HuH-7.5 (cell line): ENCODE data around the gene BTBD9.
"Not testable (repeated sequence)": the region's sequence is repeated elsewhere in the genome, so short reads cannot be mapped to it uniquely, and the experiment has no call there.

Experiments
- DNase-seq: peaks from one replicate; pipeline ENCODE4 v3.0.0; 2011; ENCODE audit warnings: low spot score

The BTBD9 gene

DNA sequence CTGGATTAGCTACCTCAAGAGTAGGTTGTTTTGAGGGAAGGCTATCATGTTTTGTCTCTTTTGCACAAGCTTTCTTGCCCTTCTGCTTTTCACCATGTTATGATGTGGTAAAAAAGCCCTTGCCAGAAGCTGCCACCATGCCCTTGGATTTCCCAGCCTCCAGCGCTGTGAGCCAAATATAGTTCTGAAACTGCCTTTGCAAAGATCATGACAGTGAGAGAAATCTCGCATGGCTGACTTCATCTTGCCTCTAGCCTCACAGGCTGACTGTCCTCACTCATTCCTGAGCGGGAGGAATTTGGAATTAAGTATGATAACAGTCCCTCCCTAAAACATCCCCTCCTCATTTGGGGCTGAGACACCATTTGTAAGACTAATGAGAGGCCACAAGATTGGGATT lies 207.7 kb downstream of the BTBD9 start:
- no peak for DNase-seq

DNA sequence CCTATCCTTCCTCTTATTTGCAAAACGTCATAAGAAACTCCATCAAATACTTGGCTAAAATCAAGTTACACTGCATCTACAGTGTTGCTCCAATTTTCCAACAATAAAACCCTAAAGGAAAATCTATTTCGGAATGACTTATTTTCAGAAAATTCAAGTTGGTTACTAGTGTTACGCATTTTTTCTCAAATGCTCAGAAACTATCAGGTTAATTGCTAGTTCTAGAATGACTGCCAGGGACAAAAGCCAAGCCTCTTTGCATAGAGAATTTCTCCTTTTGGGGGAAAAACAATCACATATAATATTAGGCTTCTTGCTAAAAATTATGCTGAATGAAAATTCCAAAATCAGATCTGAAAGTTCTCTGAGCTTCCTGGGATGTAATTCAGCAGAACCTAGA lies 210.2 kb downstream of the BTBD9 start:
- DNase-seq, result no peak

DNA sequence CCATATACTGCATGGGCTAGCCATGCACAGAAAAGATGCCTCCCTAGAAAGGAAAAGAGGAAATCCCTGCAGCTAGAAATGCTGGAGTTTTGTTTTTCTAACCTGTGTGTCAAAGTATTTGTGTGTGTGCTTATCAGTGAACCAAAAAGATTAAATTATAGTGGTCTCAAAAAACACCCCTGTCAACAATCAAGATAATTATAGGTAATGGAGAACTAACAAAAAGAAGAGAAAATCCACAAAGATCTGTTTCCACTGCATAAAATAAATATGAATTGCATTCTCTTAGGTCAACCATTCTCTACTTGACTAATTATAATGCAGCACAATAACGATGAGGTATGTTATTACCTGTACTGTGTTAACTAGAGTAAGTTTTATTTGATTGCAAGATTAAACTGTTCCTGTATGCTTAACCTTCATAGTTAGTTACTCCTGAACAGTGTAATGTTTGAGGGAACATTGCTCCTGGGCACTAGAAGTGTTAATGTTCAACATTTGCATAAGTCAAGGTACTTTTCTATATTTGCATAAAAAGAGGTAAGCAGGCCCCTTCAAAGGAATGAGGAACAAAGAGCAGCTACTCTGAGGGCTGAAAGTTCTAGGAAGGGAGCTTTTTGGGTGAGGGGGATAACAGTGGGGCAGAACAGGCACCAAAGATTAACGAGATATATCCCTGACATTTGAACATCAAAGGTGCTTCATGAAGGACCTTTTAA lies 212.1 kb downstream of the BTBD9 start:
- no peak for DNase-seq

DNA sequence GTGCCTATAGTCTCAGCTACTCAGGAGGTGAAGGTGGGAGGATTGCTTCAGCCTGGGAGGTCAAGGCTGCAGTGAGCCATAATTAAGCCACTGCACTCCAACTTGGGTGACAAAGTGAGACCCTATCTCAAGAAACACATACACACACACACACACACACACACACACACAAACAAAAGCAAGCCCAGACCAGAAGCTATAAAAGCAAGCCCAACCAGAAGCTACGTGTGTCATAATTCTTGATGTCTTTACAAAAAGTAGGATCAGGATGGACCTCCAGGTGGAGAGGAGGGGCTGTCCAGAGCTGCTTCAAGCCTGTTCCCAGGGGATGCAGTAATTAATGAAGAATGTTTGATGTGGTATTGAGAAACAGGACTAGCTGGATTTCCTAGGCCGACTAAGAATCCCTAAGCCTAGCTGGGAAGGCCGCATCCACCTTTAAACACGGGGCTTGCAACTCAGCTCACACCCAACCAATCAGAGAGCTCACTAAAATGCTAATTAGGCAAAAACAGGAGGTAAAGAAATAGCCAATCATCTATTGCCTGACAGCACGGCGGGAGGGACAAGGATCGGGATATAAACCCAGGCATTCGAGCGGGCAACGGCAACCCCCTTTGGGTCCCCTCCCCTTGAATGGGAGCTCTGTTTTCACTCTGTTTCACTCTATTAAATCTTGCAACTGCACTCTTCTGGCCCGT lies 213.8 kb downstream of the BTBD9 start:
- DNase-seq, result not testable (repeated sequence)

DNA sequence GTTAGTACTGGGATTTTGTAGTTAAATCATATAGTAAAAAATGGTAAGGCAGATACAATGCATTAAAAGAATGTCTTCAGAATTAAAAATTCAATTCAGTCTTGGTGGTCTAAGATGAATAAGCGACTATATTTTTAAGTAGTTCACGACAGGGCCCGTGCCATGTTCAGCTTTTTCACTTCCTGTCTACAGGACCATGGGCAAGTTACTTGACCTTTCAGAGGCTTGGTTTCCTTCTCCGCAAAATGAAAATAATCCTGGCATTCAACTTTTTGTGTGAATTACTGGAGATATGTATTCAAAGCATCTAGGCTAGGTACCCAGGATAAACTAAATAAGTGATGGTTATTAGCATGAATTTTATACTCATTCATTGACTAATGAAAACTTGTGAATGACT lies 216.0 kb downstream of the BTBD9 start:
- DNase-seq, result no peak

DNA sequence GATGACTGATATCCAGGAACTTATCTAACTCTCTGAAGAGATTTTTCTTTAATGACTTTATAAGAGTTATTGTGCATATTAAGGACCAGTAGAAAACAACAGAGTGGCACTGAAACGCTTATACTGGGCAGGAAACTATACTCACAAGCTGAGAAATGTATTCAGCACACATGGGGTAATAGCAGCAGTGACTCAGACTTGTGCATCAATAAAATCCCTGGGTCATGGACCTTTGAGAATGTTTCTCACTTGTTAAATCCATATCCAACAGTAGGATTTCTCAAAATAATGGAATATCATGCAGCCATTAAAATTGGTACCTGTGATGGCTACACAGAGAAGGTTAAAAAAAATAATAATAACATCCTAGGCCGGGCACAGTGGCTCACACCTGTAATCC lies 219.5 kb downstream of the BTBD9 start:
- no peak for DNase-seq

DNA sequence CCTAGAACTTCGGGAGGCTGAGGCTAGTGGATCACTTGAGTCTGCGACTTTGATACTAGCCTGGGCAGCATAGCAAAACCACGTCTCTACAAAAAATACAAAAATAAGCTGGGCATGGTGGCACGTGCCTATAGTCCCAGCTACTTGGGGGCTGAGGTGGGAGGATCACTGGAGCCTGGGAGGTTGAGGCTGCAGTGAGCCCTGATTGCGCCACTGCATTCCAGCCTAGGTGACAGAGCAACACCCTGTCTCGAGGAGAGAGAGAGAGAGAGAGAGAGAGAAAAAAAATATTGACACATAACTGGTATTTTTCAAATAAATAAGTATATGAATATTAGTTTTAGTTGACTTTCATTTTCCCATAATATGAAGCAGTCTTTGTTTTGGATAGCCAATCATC lies 222.2 kb downstream of the BTBD9 start:
- DNase-seq, result no peak

DNA sequence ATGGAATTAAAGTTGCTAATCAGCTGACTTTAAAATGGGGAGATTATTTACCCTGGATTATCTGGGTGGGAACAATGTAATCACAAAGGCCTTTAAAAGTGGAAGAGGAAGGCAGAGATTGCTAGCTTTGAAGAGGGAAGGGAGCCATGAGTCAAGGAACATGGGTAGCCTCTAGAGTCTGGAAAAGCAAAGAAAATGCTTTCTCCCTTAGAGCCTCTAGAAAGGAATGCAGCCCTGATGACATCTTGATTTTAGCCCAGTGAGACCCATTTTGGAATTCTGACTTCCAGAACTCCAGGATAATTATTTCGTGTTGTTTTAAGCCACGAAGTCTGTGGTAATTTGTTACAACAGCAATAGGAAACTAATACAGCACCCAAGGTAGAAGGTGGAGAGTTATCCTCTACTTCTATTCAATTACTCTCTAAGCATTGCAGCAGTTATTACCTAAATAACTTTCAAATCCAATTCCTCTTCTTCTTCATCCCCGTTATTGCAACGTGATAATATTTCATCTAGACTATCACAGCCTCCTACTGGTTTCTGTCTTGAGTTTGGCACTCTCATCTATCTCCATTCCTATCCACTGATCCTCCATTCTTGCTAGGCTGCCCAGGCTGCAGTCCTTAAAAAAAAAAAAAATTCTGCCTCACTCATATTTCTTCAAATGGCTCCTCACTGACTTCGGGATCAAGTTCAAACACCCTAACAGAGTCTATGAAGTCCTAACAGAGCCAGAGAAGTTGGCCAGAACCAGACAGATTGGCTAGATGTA lies 224.3 kb downstream of the BTBD9 start:
- no peak for DNase-seq

DNA sequence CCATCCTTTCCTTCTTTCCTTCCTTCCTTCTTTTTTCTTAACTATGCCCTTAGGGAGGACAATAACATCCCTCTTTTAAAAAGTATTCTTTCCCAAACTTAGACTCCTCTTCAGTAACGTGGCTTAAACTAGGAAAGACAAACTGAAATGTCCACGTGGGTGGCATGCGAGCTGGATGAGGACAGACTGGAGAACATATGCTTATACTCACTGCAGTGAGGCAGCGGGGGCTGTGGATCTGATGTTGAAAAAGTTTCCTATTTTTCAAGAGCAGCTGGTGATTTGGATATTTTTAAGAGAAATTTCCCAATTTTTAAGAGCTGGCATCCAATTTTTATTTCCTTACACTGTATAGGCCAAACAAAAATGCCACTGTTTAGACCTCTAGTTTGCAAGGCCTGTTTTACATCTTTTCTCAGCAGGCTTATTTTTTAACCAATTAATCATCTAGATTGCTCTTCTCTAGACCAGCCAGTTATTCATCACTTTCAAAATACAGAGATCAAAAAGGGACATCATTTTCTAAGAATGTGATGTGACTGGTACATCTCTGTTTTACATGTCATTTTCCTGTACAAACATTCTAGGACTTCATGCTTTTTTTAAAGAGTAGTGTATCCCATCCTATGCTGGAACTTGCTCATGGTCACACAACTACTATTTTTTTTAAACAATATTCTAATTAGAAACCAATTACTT lies 226.5 kb downstream of the BTBD9 start:
- DNase-seq, result no peak

DNA sequence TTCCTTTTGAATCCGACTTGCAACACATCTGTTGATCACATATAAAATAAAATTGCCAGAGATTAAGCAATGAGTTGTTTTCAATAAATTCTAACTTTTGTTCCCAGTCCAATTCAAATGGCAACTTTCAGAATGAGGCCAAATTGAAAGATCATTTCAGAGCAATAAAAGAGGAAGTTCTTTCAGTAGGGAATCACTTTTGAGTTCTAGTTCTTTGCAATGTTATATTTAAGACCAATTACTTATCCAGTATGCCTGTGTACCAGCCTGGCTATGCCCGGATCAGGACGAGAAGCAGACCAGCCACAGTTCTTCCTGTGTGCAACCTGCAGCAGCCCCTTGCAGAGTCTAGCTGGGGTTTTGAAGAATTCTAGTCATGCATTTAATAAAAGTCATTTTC lies 232.5 kb downstream of the BTBD9 start:
- no peak for DNase-seq

DNA sequence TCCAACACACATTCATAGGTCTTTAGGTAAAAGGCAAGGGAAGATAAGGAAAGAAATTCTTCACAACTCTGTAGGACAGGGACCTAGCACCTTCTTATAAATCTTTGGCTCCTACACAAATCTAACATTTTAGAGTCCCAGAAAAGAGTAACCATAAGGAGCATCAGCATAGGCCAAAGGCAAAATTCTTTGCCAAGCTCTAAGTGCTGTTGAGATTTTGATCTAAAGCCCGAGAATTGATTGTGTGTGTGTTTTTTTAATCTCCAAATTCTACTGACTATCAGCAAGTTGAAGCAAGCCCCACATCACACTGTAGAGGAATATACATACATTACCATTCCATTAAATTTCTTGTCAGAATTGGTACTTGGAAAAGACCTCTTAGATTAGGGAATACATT lies 233.6 kb downstream of the BTBD9 start:
- DNase-seq, result no peak

DNA sequence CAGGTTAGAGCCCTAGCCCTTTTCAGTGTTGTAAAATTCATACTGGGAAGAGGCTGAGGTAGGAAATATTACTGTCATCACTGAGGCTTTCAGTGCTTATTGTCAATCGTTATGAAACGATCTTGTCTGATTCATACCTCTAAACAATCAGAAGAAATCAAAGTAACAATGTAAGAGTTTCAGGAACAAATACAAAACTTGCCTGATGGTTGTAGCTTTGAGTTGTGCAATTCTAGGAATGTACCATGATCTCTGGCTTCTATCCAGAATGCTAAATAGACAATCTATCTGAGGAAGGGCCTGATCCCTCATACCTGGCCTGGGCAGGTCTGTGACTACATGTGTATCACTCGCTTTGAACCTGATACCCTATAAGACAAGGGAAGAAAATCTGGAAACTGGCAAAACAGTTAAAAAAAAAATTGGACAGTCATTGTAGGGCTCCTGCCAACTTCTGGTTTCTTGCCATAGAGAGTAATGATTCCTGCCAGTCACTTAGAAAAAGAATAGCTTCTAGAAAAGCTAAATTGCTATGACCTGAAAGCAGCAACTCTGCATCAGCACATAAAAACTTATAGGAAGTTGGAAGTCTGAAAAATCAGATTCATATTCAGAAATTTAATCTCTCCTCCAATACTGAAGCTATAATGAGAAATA lies 234.7 kb downstream of the BTBD9 start:
- DNase-seq, result peak; percentile 3

DNA sequence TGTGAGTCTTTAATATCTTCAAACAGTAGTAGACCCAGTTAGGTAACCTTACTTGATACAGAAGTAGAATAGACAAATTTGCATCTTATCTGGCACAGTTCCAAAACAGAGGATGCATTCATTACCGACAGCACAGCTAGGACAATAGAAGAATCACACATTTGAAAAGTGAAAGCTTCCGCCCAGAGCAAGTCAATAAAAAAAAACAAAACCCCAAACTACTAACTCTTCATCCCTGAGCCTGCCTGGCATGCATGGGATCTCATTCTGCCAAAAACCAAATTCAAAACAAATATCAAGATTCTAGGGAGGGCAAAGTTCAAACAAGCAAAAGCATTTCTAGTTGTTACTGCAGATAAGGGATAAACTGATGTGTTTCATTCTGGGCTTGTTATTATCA lies 235.4 kb downstream of the BTBD9 start:
- DNase-seq, result no peak

DNA sequence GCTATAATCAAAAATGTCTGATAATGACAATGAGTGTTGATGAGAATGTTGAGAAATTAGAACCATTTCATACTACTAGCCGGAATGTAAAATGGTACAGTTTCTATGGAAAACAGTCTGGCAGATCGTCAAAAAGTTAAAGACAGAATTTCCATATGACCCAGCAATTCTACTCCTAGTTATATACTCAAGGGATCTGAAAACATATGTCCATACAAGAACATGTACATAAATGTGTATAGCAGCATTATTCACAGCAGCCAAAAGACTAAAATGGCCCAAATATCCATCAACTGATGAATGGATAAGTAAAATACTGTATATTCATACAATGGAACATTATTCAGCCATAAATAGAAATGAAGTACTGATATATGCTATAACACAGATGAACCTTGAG lies 236.2 kb downstream of the BTBD9 start:
- no peak for DNase-seq

DNA sequence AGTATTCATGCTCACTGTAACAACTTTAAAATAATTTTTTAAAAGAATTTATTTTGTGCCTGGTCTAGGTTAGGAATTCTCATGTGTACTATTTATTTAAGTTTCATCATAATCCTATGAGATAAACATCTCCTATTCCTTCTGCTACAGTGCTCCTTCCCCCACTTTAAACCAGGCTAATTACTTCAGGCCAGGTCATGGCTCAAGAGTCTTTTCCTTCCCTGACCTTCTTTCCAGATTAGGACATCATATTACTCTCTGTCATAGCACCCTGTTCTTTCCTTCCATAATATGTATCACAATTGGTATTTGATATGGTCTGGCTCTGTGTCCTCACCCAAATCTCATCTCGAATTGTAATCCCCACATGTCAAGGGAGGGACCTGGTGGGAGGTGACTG lies 239.0 kb downstream of the BTBD9 start:
- DNase-seq, result no peak

DNA sequence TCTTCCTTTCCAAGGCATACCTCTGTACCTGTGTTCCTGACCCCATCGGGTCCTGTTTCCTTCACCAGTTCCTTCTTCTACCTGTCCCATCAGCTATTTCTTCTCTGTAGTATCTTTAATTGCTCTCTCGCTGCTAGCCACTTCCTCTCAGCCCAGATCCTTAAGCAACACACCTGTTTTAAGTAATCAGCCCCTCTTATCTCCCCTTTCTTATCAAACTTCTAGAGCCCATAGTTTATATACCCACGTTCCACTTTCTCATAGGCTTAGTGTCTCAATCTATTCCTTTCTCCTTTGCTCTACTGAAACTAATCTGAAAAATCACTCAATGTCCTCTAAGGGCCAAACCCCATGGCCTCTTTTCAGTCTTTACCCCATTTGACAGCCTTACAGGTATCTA lies 239.6 kb downstream of the BTBD9 start:
- no peak for DNase-seq

DNA sequence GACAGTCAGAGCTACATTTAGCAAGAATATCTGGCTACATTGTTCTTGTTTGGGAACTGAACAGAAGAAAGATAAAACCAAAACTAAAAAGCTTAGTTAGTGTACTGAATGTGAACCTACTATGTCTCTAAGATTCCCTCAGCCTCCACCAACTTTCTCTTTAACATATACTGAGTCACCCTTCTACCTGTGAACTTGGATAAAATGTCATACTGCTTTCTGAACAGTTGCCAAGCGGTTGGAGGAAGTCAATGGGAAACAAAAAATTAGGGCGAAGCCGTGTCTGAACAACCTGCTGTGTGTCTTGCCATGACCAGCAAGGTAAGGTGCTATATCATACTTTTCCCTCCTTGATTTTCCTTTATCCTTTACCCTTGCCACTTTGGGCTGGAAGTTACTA lies 243.5 kb downstream of the BTBD9 start:
- DNase-seq, result no peak

DNA sequence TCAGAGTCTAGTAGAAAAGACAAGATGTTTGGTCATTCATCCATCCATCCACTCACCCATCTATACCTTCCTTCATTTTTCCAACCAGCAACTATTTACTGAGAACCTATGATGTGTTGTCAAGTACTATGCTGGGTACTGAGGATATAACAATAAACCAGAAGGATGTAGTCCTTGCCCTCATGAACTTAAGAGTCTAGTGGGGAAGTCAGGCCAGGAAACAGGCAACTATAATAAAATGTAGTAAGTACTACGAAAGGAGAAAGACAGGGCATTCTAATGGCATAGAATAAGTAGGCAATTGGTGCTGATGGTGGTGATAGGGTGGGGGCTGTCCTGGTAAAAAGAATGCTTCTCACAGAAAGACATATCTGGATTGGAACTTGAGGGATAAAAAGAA lies 245.7 kb downstream of the BTBD9 start:
- DNase-seq, result no peak

DNA sequence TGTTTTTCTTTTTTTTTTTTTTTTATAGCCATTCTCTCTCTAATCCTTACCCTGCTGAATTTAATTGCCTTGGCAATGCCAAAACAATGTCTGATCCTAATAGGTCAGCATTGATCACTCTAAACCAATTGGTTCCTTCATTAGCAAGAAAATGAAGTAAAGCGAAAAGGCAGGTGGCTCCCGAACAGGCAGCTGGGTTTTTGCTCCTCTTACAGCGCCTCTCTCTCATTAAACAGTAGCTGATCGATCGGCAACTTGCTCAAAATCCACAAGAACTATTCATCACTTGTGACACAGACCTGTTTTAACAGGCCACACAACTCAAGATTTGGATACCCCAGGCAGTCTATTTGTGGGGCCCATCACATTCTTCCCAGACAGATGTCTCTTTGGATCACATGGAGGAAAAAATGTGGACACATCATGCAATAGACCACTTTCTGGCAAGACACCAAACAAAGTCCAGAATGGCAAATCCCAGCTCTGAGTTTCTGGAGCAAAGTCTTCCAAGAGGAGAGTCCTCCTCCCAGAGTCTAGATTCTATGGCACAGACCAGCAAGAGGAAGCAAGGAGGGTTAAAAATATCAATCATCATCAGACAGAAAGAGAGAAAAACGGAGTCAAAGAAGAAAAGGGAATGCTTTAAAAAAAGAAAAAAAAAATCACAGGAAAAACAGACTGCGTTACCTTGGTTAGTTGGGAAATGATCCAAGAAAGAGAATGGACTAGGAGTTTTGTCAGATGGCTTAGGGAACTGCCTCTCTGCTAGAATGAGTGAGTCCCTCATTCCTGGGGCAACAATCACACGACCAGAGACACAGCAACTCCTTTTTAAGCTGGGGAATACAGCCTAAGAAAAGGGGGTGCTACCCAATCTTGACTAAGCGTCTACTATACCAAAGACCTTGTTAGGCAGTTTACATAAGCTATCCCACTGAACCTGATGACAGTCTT lies 247.8 kb downstream of the BTBD9 start:
- DNase-seq, result no peak

DNA sequence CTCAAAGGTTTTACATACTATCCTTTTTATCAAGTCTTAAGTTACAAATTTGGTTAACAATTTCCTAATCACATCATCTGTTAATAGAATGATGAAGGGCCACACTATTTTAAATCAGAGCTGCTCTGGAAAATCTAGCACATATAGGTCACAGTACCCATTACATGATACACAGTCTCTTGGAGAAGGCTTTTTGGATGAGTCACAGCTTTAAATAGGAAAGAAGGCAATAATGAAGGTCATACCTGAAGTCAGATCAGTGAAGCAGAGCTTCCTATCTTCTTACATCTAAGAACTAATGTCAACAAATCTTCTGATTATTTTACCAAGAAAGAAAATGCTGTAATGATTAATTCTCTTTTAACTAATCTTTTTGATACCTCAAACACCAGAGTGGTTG lies 248.5 kb downstream of the BTBD9 start:
- no peak for DNase-seq

DNA sequence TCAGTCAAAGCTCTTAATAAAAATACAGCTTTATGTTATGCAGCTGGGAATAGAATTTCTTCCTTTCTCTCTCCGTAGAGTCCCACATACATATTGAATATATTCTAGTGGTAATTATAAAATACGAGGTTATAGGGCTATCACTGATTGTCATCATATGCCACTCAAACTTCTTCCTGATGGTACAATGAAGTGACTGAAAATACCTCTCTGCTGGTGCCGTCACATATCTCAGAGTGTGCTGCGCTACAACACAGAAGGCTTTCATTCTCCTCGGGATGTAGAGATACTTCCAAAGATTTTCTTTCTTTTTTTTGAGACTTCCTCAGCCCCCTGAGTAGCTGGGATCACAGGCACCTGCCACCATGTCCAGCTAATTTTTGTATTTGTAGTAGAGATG lies 249.9 kb downstream of the BTBD9 start:
- no peak for DNase-seq
